NT2/D1 (cell line): Measurements from ENCODE around the gene ERFE.

Experiments
- SUZ12 ChIP-seq: IDR thresholded peaks from 2 replicates; pipeline ENCODE4 v1.6.1; 2011; ENCODE audit not compliant: insufficient read length, insufficient read depth; ENCODE audit errors: extremely low read depth
- ZNF274 ChIP-seq: IDR thresholded peaks from 2 replicates; pipeline ENCODE4 v1.6.1; 2011; ENCODE audit warnings: mild to moderate bottlenecking, low read depth, low read length

- TF ChIP-seq SUZ12 = no peak
- TF ChIP-seq ZNF274 = no peak
Measured at GRCh38 chr2:238151628-238152235, 7.0 kb upstream of the ERFE start.
